B cell (primary cell): ENCODE measurements around the gene SESN3.

Source experiments
- EZH2 ChIP-seq: IDR thresholded peaks from 2 replicates; pipeline ENCODE4 v1.6.1; 2012; ENCODE audit warnings: borderline replicate concordance, low read depth, mild to moderate bottlenecking, moderate library complexity, low read length; ENCODE audit not compliant: insufficient read depth, poor library complexity, severe bottlenecking
- TF ChIP-seq, protein P1 (sequence below): fragments of 200-600 bp; IDR thresholded peaks from one replicate; pipeline ENCODE4 v1.8.0; 2022; ENCODE audit warnings: antibody characterized with exemption, mild to moderate bottlenecking

DNA sequence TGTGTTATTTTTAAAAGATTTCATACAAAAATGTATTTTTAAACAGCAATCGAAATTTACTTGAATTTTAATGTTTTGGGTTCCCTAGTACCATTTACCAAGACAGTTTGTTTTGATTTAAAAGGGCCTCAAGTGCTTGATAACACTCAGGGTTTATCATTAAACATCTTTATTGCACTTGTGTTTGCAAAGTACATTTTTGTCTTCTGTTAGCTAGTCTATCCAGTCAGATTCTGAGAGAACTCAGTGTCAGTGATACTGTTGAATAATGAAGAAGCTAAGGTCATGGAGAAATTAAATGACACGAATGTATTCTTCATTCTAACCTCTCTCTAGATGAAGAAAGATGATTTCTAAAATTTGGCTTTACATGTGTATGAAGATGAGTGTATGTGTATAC, 12.7 kb upstream of the SESN3 start:
- TF ChIP-seq, protein P1, sequence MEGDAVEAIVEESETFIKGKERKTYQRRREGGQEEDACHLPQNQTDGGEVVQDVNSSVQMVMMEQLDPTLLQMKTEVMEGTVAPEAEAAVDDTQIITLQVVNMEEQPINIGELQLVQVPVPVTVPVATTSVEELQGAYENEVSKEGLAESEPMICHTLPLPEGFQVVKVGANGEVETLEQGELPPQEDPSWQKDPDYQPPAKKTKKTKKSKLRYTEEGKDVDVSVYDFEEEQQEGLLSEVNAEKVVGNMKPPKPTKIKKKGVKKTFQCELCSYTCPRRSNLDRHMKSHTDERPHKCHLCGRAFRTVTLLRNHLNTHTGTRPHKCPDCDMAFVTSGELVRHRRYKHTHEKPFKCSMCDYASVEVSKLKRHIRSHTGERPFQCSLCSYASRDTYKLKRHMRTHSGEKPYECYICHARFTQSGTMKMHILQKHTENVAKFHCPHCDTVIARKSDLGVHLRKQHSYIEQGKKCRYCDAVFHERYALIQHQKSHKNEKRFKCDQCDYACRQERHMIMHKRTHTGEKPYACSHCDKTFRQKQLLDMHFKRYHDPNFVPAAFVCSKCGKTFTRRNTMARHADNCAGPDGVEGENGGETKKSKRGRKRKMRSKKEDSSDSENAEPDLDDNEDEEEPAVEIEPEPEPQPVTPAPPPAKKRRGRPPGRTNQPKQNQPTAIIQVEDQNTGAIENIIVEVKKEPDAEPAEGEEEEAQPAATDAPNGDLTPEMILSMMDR = no peak
- no peak for TF ChIP-seq EZH2
